Liver (tissue), 9 donors: ENCODE results near the gene DIP2C. TPM values are rescaled to one million over a fixed set of nuclear protein-coding genes. Genes with fewer than 3 reads are reported as not detected.

Experiments used
- DNase-seq: peaks from one replicate; pipeline ENCODE4 v3.0.0-alpha.2; 2017; ENCODE audit warnings: low spot score
- H3K27ac ChIP-seq, 2 donors: one replicate each; pipeline ENCODE4 v1.7.0; 2013; ENCODE audit warnings: inconsistent platforms in 2 of 2, low read length in 2 of 2, control low read depth in 1 of 2, low read depth in 1 of 2, mild to moderate bottlenecking in 1 of 2
- H3K27me3 ChIP-seq, 4 donors: one replicate each; pipeline versions ENCODE4 v1.6.1 to v1.7.0; 2013; ENCODE audit warnings: low read length in 3 of 4, inconsistent platforms in 1 of 4, mild to moderate bottlenecking in 1 of 4, moderate library complexity in 1 of 4; ENCODE audit not compliant: control insufficient read depth in 4 of 4, insufficient read depth in 4 of 4
- H3K36me3 ChIP-seq, 4 donors: one replicate each; pipeline versions ENCODE4 v1.6.1 to v1.7.0; 2013; ENCODE audit warnings: low read length in 3 of 4, mild to moderate bottlenecking in 3 of 4, low read depth in 1 of 4, moderate library complexity in 1 of 4; ENCODE audit not compliant: control insufficient read depth in 4 of 4, insufficient read depth in 3 of 4
- H3K4me1 ChIP-seq, 4 donors: one replicate each; pipeline versions ENCODE4 v1.6.1 to v1.7.0; 2013; ENCODE audit warnings: low read length in 3 of 4, mild to moderate bottlenecking in 3 of 4, moderate library complexity in 1 of 4; ENCODE audit not compliant: control insufficient read depth in 4 of 4, insufficient read depth in 4 of 4
- H3K4me3 ChIP-seq, 3 donors: one replicate each; pipeline versions ENCODE4 v1.6.1 to v1.7.0; 2013; ENCODE audit warnings: low read length in 3 of 3, control low read depth in 1 of 3, low read depth in 1 of 3, mild to moderate bottlenecking in 1 of 3
- H3K9ac ChIP-seq, 2 donors: one replicate each; pipeline ENCODE4 v1.7.0; 2013; ENCODE audit warnings: low read length in 2 of 2, mild to moderate bottlenecking in 2 of 2, moderate library complexity in 2 of 2, control low read depth in 1 of 2, low read depth in 1 of 2
- H3K9me3 ChIP-seq, 4 donors: one replicate each; pipeline versions ENCODE4 v1.6.1 to v1.7.0; 2013; ENCODE audit warnings: low read length in 3 of 4; ENCODE audit not compliant: control insufficient read depth in 4 of 4
- EGR1 ChIP-seq, 2 donors: IDR thresholded peaks; 2 replicates each; pipeline ENCODE4 v1.6.1; 2016 to 2018; ENCODE audit warnings: antibody characterized with exemption in 2 of 2, low read depth in 2 of 2
- FOXA1 ChIP-seq: IDR thresholded peaks from 2 replicates; pipeline ENCODE4 v1.6.1; 2016; ENCODE audit warnings: antibody characterized with exemption
- FOXA2 ChIP-seq: IDR thresholded peaks from 2 replicates; pipeline ENCODE4 v1.6.1; 2016; ENCODE audit warnings: antibody characterized with exemption
- HNF4A ChIP-seq, 2 donors: conservative IDR thresholded peaks; 2 replicates each; pipeline ENCODE4 v1.6.1; 2016; ENCODE audit warnings: antibody characterized with exemption in 2 of 2, mild to moderate bottlenecking in 2 of 2
- HNF4G ChIP-seq: IDR thresholded peaks from 2 replicates; pipeline ENCODE4 v1.6.1; 2016; ENCODE audit warnings: antibody characterized with exemption
- JUND ChIP-seq, 2 donors: IDR thresholded peaks; 2 replicates each; pipeline ENCODE4 v1.6.1; 2016; ENCODE audit warnings: antibody characterized with exemption in 2 of 2
- MAX ChIP-seq: IDR thresholded peaks from 2 replicates; pipeline ENCODE4 v1.6.1; 2016; ENCODE audit warnings: antibody characterized with exemption
- REST ChIP-seq: IDR thresholded peaks from 2 replicates; pipeline ENCODE4 v1.6.1; 2016; ENCODE audit warnings: antibody characterized with exemption, mild to moderate bottlenecking
- RXRA ChIP-seq, 2 donors: IDR thresholded peaks; 2 replicates each; pipeline ENCODE4 v1.6.1; 2017 to 2018; ENCODE audit warnings: antibody characterized with exemption in 2 of 2, mild to moderate bottlenecking in 1 of 2
- SP1 ChIP-seq: IDR thresholded peaks from 2 replicates; pipeline ENCODE4 v1.6.1; 2018; ENCODE audit warnings: antibody characterized with exemption, mild to moderate bottlenecking
- TAF1 ChIP-seq: conservative IDR thresholded peaks from 2 replicates; pipeline ENCODE4 v1.6.1; 2016; ENCODE audit warnings: antibody characterized with exemption, mild to moderate bottlenecking
- YY1 ChIP-seq: IDR thresholded peaks from 2 replicates; pipeline ENCODE4 v1.6.1; 2016; ENCODE audit warnings: antibody characterized with exemption, mild to moderate bottlenecking
- ZBTB33 ChIP-seq: IDR thresholded peaks from 2 replicates; pipeline ENCODE4 v1.6.1; 2016; ENCODE audit warnings: antibody characterized with exemption
- WGBS: extraction: QIAGEN DNeasy Blood & Tissue Kit; methylation state at CpG from one replicate; pipeline ENCODE4 v1.1.7; 2013; 5-methylcytosine and 5-hydroxymethylcytosine counted together
- polyA plus RNA-seq, 2 donors: library from polyadenylated mRNA; stranded (reverse) in 1 of 2; unstranded in 1 of 2; fragments of 200-250 nt in 1 of 2; fragments of >200 nt in 1 of 2; fragmentation: Nextera tagmentation in 1 of 2; extraction: Ambion mirVana in 1 of 2; gene quantifications; one replicate each; pipeline versions ENCODE4 v1.2.1 to v1.2.3, GENCODE V29; 2013 to 2015
- total RNA-seq, 2 donors: library from RNA; depleted of rRNA; stranded (reverse); fragments of >200 nt; gene quantifications; one replicate each; pipeline ENCODE4 v1.2.3, GENCODE V29; 2014
- TF ChIP-seq, protein P1 (sequence below): fragments of 150-350 bp; IDR thresholded peaks from 2 replicates; pipeline ENCODE4 v1.5.1; 2017; ENCODE audit warnings: improper control_type of control experiment, low read depth, low read length; ENCODE audit not compliant: missing input control
- donor health status: healthy.
- donor health status: healthy.
- donor health status: healthy.
- donor health status: healthy.
- donor health status: healthy.

DIP2C gene
- total and polyA plus RNA-seq, 4 donors: 4.2 to 12.2 (median 5.7) TPM

- H3K9me3 ChIP-seq: no peaks in the 10 kb centered on the region
- H3K27ac ChIP-seq: no peak overlapping the region
- peaks cover 0 to 11% (median 0%) of the 10 kb centered on the region in 4 donors for H3K4me1 ChIP-seq
- H3K36me3 ChIP-seq: no peaks in the 10 kb centered on the region
- no peak overlapping the region for H3K9ac ChIP-seq
- DNase-seq: no peak
- no peak overlapping the region for H3K4me3 ChIP-seq
- no peaks in the 10 kb centered on the region for H3K27me3 ChIP-seq
- TF ChIP-seq HNF4G: no peak
- 87% methylated on average over 19 of the region's 19 CpGs for WGBS
Observed at GRCh38 chr10:558891-559766, 130.3 kb downstream of the DIP2C start.

DNA sequence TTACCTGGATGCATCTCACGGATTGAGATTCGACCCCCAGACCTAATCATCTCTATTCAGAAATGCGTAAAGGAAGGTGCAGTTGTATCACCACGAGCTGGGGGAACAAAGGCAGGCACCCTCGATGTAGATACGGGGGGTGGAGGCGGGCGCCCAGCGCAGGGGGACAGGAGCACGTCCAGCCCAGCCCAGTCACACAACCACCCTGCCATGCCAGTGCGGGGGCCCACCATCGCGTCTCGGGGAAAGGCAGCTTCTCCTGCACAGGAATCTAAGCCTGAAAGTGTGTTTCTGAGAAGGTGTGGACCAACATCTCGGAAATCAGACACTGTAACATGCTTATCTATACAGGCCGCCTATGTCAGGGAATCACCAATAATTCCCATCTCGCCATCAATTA, 131.1 kb downstream of the DIP2C start:
- peaks cover 0 to 11% (median 0%) of the 10 kb centered on the region in 4 donors for H3K4me1 ChIP-seq
- H3K27me3 ChIP-seq: no peaks in the 10 kb centered on the region
- no peak overlapping the region for H3K9ac ChIP-seq
- WGBS: 94% methylated on average over 17 of the region's 17 CpGs
- no peak for DNase-seq
- H3K27ac ChIP-seq: no peak overlapping the region
- no peaks in the 10 kb centered on the region for H3K9me3 ChIP-seq
- no peak overlapping the region for H3K4me3 ChIP-seq
- no peaks in the 10 kb centered on the region for H3K36me3 ChIP-seq
- no peak for TF ChIP-seq YY1
- no peak for TF ChIP-seq FOXA2
- TF ChIP-seq JUND (IDR thresholded peaks at IDR 0.05): no peak
- no peak for TF ChIP-seq RXRA (IDR thresholded peaks at IDR 0.05)
- TF ChIP-seq ZBTB33: no peak
- no peak for TF ChIP-seq EGR1 (IDR thresholded peaks at IDR 0.05; ENCODE audit: low read depth in 2 of 2)

- no peak for DNase-seq
- Histone ChIP-seq H3K9ac (no peak overlapping the region), H3K27ac (no peak overlapping the region), H3K4me3 (no peak overlapping the region), H3K4me1 (peaks cover 0 to 11% (median 0%) of the 10 kb centered on the region in 4 donors), H3K36me3 (no peaks in the 10 kb centered on the region), H3K27me3 (no peaks in the 10 kb centered on the region), H3K9me3 (no peaks in the 10 kb centered on the region)
- TF ChIP-seq EGR1 (IDR thresholded peaks at IDR 0.05; ENCODE audit: low read depth in 2 of 2) (no peak), FOXA2 (no peak), ZBTB33 (no peak), HNF4G (no peak), FOXA1 (no peak), YY1 (no peak), MAX (no peak), SP1 (no peak), HNF4A (conservative IDR thresholded peaks at IDR 0.05) (no peak), REST (no peak), RXRA (IDR thresholded peaks at IDR 0.05) (no peak), TAF1 (no peak)
- TF ChIP-seq, protein P1, sequence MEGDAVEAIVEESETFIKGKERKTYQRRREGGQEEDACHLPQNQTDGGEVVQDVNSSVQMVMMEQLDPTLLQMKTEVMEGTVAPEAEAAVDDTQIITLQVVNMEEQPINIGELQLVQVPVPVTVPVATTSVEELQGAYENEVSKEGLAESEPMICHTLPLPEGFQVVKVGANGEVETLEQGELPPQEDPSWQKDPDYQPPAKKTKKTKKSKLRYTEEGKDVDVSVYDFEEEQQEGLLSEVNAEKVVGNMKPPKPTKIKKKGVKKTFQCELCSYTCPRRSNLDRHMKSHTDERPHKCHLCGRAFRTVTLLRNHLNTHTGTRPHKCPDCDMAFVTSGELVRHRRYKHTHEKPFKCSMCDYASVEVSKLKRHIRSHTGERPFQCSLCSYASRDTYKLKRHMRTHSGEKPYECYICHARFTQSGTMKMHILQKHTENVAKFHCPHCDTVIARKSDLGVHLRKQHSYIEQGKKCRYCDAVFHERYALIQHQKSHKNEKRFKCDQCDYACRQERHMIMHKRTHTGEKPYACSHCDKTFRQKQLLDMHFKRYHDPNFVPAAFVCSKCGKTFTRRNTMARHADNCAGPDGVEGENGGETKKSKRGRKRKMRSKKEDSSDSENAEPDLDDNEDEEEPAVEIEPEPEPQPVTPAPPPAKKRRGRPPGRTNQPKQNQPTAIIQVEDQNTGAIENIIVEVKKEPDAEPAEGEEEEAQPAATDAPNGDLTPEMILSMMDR: no peak
- 85% methylated on average over 10 of the region's 10 CpGs for WGBS
Observed at GRCh38 chr10:557792-558328, 131.6 kb downstream of the DIP2C start.
